ENCODE results near the gene GATAD2A.
A peak's percentile ranks its signal among the peaks of the same experiment; 100 is the strongest.

The GATAD2A gene

GRCh38 chr19:19549804-19550464 is 144.5 kb downstream of the GATAD2A start:
- no peak for DNase-seq

GRCh38 chr19:19550485-19550929 is 145.0 kb downstream of the GATAD2A start:
- DNase-seq, result no peak

GRCh38 chr19:19550972-19551852 is 145.7 kb downstream of the GATAD2A start:
- DNase-seq, result no peak

DNA sequence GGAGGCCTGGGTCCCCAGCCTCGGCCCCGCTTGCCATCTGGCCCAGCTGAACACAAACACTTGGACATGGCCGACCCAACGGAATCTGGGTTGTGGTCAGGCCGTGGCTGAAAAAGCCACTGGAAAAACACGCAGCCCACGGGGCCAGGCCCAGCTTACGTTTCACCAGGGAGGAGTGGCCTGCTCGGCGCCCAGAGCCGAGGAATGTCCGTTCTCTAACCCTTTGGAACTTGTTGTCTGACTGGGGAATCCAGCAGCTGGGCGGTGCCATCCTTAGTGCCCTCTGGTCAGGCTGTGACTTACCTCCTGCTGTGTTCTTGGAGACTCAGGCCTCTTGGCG is 146.3 kb downstream of the GATAD2A start:
- DNase-seq, result no peak

GRCh38 chr19:19552798-19553197 is 147.3 kb downstream of the GATAD2A start:
- no peak for DNase-seq

- DNase-seq, result no peak
Measured at GRCh38 chr19:19553670-19554069, 148.2 kb downstream of the GATAD2A start.

- peak; percentile 11 for DNase-seq
Measured at GRCh38 chr19:19554074-19555023, 148.9 kb downstream of the GATAD2A start.

DNA sequence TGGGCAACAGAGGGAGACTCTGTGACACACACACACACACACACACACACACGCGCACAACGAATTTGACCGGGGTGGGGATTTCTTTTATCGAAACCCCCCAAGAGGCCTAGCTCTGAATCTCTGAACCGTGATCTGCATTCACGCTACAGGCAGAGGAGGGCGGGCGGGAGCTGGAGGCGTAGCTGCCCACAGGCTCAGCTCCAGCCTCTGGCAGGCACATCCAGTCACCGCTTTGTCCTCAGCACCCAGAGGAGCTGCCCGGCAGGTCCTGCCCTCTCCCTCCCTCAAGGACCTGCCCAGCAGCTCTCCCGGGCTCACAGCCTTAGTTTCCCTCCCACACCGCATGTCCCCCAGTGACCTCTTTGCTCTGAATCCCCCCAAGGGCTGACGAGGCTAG is 152.6 kb downstream of the GATAD2A start:
- no peak for DNase-seq

Data from NCI-H1436 (cell line).